K562 (cell line): ENCODE measurements around the gene PLEKHG4B. TPM values are rescaled to one million over a fixed set of nuclear protein-coding genes. Genes with fewer than 3 reads are reported as not detected.

ENCODE experiments used
- ATAC-seq: fragments of 200-7000 bp; cut with Tn5 transposase; 3 replicates; pipeline ENCODE4 v1.9.1; 2020; ENCODE audit warnings: moderate library complexity
- BruUV-seq: library from RNA; stranded (reverse); fragments of 400-500 nt; replicated peaks from 2 replicates; lab custom pipeline; 2021; lab: Mats Ljungman, UMichigan
- CTCF ChIA-PET: fragments of 300-600 bp; formaldehyde crosslinking; extraction: SDS; loops from one replicate; lab custom pipeline; 2021; ENCODE audit warnings: low intra/inter-chr PET ratio; lab: Yijun Ruan, JAX
- POLR2A ChIA-PET: fragments of 300-600, 350-650 bp; sonication (Branson Sonifier 250); formaldehyde crosslinking; extraction: SDS; loops from one replicate; lab custom pipeline; 2021; ENCODE audit warnings: antibody characterized with exemption, inconsistent platforms; lab: Yijun Ruan, JAX
- DNase-seq, 4 experiments: peaks; one replicate each; pipeline versions ENCODE4 v3.0.0 to v3.0.0-alpha.2; 2011 to 2018; ENCODE audit warnings: low spot score in 3 of 4, mixed read lengths in 3 of 4; ENCODE audit errors: extremely low read depth in 1 of 4
- FAIRE-seq: peaks from 2 replicates; lab custom pipeline; 2011; peaks lifted over from hg19 to GRCh38; lab: Jason Lieb, UNC
- H2AFZ ChIP-seq: 2 replicates; pipeline ENCODE4 v1.6.0; 2011; ENCODE audit warnings: low read depth, low read length, control low read depth, inconsistent platforms
- H3K27ac ChIP-seq: fragments of 200-600 bp; 3 replicates; pipeline ENCODE4 v1.8.0; 2011; ENCODE audit warnings: low read depth, mild to moderate bottlenecking, control low read depth, inconsistent platforms, low read length, moderate library complexity, mixed read lengths; ENCODE audit errors: extremely low read depth
- H3K27me3 ChIP-seq, 2 experiments: fragments of 300-600 bp in 1 of 2; 2 replicates in 1 of 2; 3 replicates in 1 of 2; pipeline versions ENCODE4 v1.6.0 to v1.8.0; 2011; ENCODE audit warnings: inconsistent platforms in 2 of 2, low read length in 2 of 2, mild to moderate bottlenecking in 1 of 2, mixed read lengths in 1 of 2, moderate library complexity in 1 of 2; ENCODE audit not compliant: control insufficient read depth in 2 of 2, insufficient read depth in 2 of 2
- H3K36me3 ChIP-seq: fragments of 300-600 bp; 3 replicates; pipeline ENCODE4 v1.8.0; 2011; ENCODE audit warnings: mild to moderate bottlenecking, low read length, inconsistent platforms; ENCODE audit not compliant: control insufficient read depth, insufficient read depth
- H3K4me1 ChIP-seq, 2 experiments: fragments of 200-600 bp in 1 of 2; replicated peaks in 1 of 2; 2 replicates in 1 of 2; 3 replicates in 1 of 2; pipeline versions ENCODE4 v1.5.1 to v1.8.0; 2011; ENCODE audit warnings: inconsistent platforms in 2 of 2, low read length in 2 of 2, mild to moderate bottlenecking in 1 of 2, mixed read lengths in 1 of 2, moderate library complexity in 1 of 2; ENCODE audit not compliant: control insufficient read depth in 2 of 2, insufficient read depth in 2 of 2
- H3K4me2 ChIP-seq: 2 replicates; pipeline ENCODE4 v1.6.1; 2011; ENCODE audit warnings: low read length, control low read depth, inconsistent platforms, mixed read lengths; ENCODE audit not compliant: insufficient read depth
- H3K4me3 ChIP-seq: fragments of 200-600 bp; sonication (generic), shearing (Covaris generic); 2 replicates; pipeline ENCODE4 v1.5.1; 2016; ENCODE audit warnings: control low read depth, inconsistent platforms
- H3K79me2 ChIP-seq: fragments of 200-600 bp; 3 replicates; pipeline ENCODE4 v1.8.0; 2011; ENCODE audit warnings: low read length, inconsistent platforms; ENCODE audit not compliant: control insufficient read depth, insufficient read depth
- H3K9ac ChIP-seq, 2 experiments: 2 replicates each; pipeline versions ENCODE4 v1.6.0 to v1.6.1; 2011; ENCODE audit warnings: low read depth in 2 of 2, low read length in 2 of 2, control low read depth in 1 of 2, inconsistent platforms in 1 of 2, mild to moderate bottlenecking in 1 of 2, mixed read lengths in 1 of 2; ENCODE audit not compliant: insufficient read depth in 1 of 2
- H3K9me1 ChIP-seq: one replicate; pipeline ENCODE4 v1.6.0; 2011; ENCODE audit warnings: inconsistent platforms, mild to moderate bottlenecking, low read length, moderate library complexity; ENCODE audit not compliant: control insufficient read depth, insufficient read depth
- H3K9me3 ChIP-seq: replicated peaks from 2 replicates; pipeline ENCODE4 v1.5.1; 2011; ENCODE audit warnings: low read depth, low read length, inconsistent platforms; ENCODE audit not compliant: control insufficient read depth, insufficient read depth
- H4K20me1 ChIP-seq: replicated peaks from 2 replicates; pipeline ENCODE4 v1.6.1; 2011; ENCODE audit warnings: low read length, inconsistent platforms, mixed read lengths; ENCODE audit not compliant: control insufficient read depth, insufficient read depth
- CREBBP ChIP-seq: IDR thresholded peaks from one replicate; pipeline ENCODE4 v1.6.1; 2012; ENCODE audit warnings: low read depth, mild to moderate bottlenecking, control low read depth, inconsistent platforms, low read length
- E4F1 ChIP-seq: fragments of 250-450 bp; sonication (Bioruptor Pico); IDR thresholded peaks from 2 replicates; pipeline ENCODE4 v1.5.0; 2021; ENCODE audit warnings: mild to moderate bottlenecking, borderline replicate concordance
- FOXM1 ChIP-seq, 2 experiments: fragments of 450-650 bp in 1 of 2; sonication (generic) in 1 of 2; formaldehyde crosslinking in 1 of 2; IDR thresholded peaks; 2 replicates each; pipeline versions ENCODE4 v1.6.1 to v1.9.0; 2017 to 2022; ENCODE audit warnings: low read depth in 2 of 2, mild to moderate bottlenecking in 2 of 2, missing genetic modification reagents in 1 of 2, moderate library complexity in 1 of 2
- HSF4 ChIP-seq: fragments of 250-450 bp; sonication (Bioruptor Pico); IDR thresholded peaks from 2 replicates; pipeline ENCODE4 v2.1.2; 2022; ENCODE audit warnings: mild to moderate bottlenecking, moderate library complexity, borderline replicate concordance
- MEF2D ChIP-seq: conservative IDR thresholded peaks from 2 replicates; pipeline ENCODE4 v1.6.1; 2016; ENCODE audit warnings: low read depth, missing genetic modification characterization, missing compliant biosample characterization
- SRF ChIP-seq, 2 experiments: fragments of 250-450, 450-650 bp in 1 of 2; sonication (Bioruptor Pico) in 1 of 2; sonication (generic) in 1 of 2; formaldehyde crosslinking; IDR thresholded peaks; 2 replicates each; pipeline versions ENCODE4 v1.5.0 to v1.5.1; 2020 to 2022; ENCODE audit warnings: mild to moderate bottlenecking in 1 of 2, missing genetic modification reagents in 1 of 2
- ZBTB9 ChIP-seq: fragments of 450-650 bp; formaldehyde crosslinking; IDR thresholded peaks from 2 replicates; pipeline ENCODE4 v1.4.0; 2020; ENCODE audit warnings: mild to moderate bottlenecking, moderate library complexity
- WGBS: fragments of 100-300 bp; shearing (Covaris generic); methylation state at CpG from one replicate; pipeline ENCODE4 v1.1.6; 2016; ENCODE audit warnings: low coverage, mixed read lengths; ENCODE audit not compliant: insufficient coverage; ENCODE audit errors: missing lambda C conversion rate; 5-methylcytosine and 5-hydroxymethylcytosine counted together
- in situ Hi-C: fragments of 300-500 bp; cut with MboI; formaldehyde crosslinking; loops from 4 replicates; pipeline ENCODE4 v1.15.0; 2018; ENCODE audit warnings: inconsistent platforms, mixed read lengths
- intact Hi-C: fragments of 100-400 bp; cut with micrococcal nuclease; formaldehyde crosslinking; loops from 2 replicates; pipeline ENCODE4 v1.14.2; 2022
- polyA plus RNA-seq, 8 experiments: library from polyadenylated mRNA; depleted of rRNA in 4 of 8; stranded (reverse) in 5 of 8; unstranded in 3 of 8; fragments of >200 nt; fragmentation: Nextera tagmentation in 2 of 8; fragmentation: Illumina TruSeq in 1 of 8; extraction: Ambion mirVana in 2 of 8; extraction: Trizol in 1 of 8; gene quantifications; 2 replicates each; pipeline versions ENCODE4 v1.2.1 to v1.2.3, GENCODE V29; 2011 to 2014; ENCODE audit warnings: inconsistent platforms in 1 of 8, missing spikeins in 1 of 8
- total RNA-seq, 7 experiments: library from RNA; depleted of rRNA in 6 of 7; stranded (reverse); fragments of >200 nt in 6 of 7; fragmentation: Illumina TruSeq in 2 of 7; extraction: Trizol in 2 of 7; gene quantifications; 2 replicates each; pipeline versions ENCODE4 v1.2.1 to v1.2.3, GENCODE V29; 2011 to 2021; ENCODE audit warnings: low replicate concordance in 1 of 7
- TF ChIP-seq, protein P1 (sequence below): fragments of 450-650 bp; conservative IDR thresholded peaks from 2 replicates; pipeline ENCODE4 v1.6.1; 2016; ENCODE audit warnings: missing genetic modification characterization, low read depth, mild to moderate bottlenecking, control low read depth, missing compliant biosample characterization

PLEKHG4B gene
- total and polyA plus RNA-seq, 9 of the 15 experiments (the other 6 are each of a cell fraction or from before 2014, with no cell fraction given): 0.02 TPM; not detected in 8

DNA sequence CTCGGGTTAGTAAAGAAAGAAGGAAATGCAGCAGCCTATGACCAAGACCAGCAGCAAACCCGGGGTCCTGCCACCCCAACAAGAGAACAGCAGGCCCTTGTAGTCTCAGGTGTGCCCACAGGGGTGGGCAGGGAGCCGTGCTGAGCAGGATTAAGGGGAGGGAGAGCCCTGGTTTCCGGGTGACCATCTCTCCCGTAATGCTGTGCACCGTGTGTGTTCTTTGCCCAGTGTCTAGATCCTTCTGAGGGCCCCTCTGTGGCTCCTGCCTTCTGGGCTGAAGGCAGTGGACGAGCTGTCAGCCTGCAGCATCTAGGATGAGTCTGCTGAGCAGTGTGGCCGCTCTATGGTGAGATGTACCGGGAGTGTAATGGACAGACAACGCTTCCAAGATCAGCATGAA is 12.7 kb upstream of the PLEKHG4B start:
- DNase-seq: peak in 1 of 4 experiments; percentile 9
- no peak for ATAC-seq
- FAIRE-seq: no peak
- Histone ChIP-seq H3K4me3 (no peak overlapping the region), H3K4me1 (no peaks in the 10 kb centered on the region), H3K9me1 (no peaks in the 10 kb centered on the region), H3K9ac (no peak overlapping the region), H3K27ac (no peak overlapping the region), H3K4me2 (no peak overlapping the region), H4K20me1 (peaks cover 26% of the 10 kb centered on the region), H3K27me3 (peaks cover 47 to 82% of the 10 kb centered on the region in 2 experiments), H2AFZ (no peak overlapping the region), H3K79me2 (no peaks in the 10 kb centered on the region), H3K36me3 (no peaks in the 10 kb centered on the region), H3K9me3 (no peaks in the 10 kb centered on the region)
- TF ChIP-seq MEF2D (tag) (no peak), FOXM1 (IDR thresholded peaks at IDR 0.05; ENCODE audit: low read depth) (no peak), FOXM1 (CRISPR knock-in tag; IDR thresholded peaks at IDR 0.05; ENCODE audit: low read depth) (no peak)
- WGBS: under 1% methylated on average over 10 of the region's 10 CpGs
- CTCF ChIA-PET: no interaction called here
- POLR2A ChIA-PET: no interaction called here
- intact Hi-C loops: no loop called here
- no TSS peak for BruUV-seq
- in situ Hi-C loops: no loop called here

- Histone ChIP-seq H3K27me3 (peaks cover 41 to 77% of the 10 kb centered on the region in 2 experiments), H3K4me3 (no peak overlapping the region), H3K9me3 (no peaks in the 10 kb centered on the region), H3K79me2 (no peaks in the 10 kb centered on the region), H3K9ac (no peak overlapping the region), H4K20me1 (peaks cover 21% of the 10 kb centered on the region), H3K4me2 (no peak overlapping the region), H2AFZ (no peak overlapping the region), H3K27ac (no peak overlapping the region), H3K36me3 (no peaks in the 10 kb centered on the region), H3K4me1 (no peaks in the 10 kb centered on the region), H3K9me1 (no peaks in the 10 kb centered on the region)
- ChIA-PET CTCF (no interaction called here), POLR2A (no interaction called here)
- WGBS: 0% methylated on average over 5 of the region's 5 CpGs
- FAIRE-seq (no peak), DNase-seq (no peak), ATAC-seq (no peak)
- intact Hi-C loops (no loop called here), in situ Hi-C loops (no loop called here)
- BruUV-seq: no TSS peak
- TF ChIP-seq CREBBP: no peak
- TF ChIP-seq SRF (CRISPR knock-in tag; IDR thresholded peaks at IDR 0.05): no peak
- TF ChIP-seq, protein P1, sequence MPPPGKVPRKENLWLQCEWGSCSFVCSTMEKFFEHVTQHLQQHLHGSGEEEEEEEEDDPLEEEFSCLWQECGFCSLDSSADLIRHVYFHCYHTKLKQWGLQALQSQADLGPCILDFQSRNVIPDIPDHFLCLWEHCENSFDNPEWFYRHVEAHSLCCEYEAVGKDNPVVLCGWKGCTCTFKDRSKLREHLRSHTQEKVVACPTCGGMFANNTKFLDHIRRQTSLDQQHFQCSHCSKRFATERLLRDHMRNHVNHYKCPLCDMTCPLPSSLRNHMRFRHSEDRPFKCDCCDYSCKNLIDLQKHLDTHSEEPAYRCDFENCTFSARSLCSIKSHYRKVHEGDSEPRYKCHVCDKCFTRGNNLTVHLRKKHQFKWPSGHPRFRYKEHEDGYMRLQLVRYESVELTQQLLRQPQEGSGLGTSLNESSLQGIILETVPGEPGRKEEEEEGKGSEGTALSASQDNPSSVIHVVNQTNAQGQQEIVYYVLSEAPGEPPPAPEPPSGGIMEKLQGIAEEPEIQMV: no peak
- no peak for TF ChIP-seq ZBTB9
- no peak for TF ChIP-seq E4F1 (CRISPR knock-in tag)
- no peak for TF ChIP-seq HSF4
Observed at GRCh38 chr5:79821-80220, 12.1 kb upstream of the PLEKHG4B start.
